GM12878 (cell line): ENCODE data around the gene PXDC1. TPM values are rescaled to one million over a fixed set of nuclear protein-coding genes. Genes with fewer than 3 reads are reported as not detected.

Source experiments
- ATAC-seq: fragments of 200-7000 bp; cut with Tn5 transposase; 3 replicates; pipeline ENCODE4 v1.9.1; 2020; ENCODE audit warnings: mild to moderate bottlenecking, moderate library complexity
- BruUV-seq: library from RNA; stranded (reverse); fragments of 400-500 nt; replicated peaks from 2 replicates; lab custom pipeline; 2021; lab: Mats Ljungman, UMichigan
- CTCF ChIA-PET: fragments of 300-600 bp; sonication (Branson Sonifier 250); formaldehyde crosslinking; extraction: SDS; loops from one replicate; lab custom pipeline; 2021; ENCODE audit warnings: inconsistent platforms; lab: Yijun Ruan, JAX
- POLR2A ChIA-PET: fragments of 350-600 bp; formaldehyde crosslinking; extraction: SDS; loops from one replicate; lab custom pipeline; 2021; ENCODE audit warnings: inconsistent platforms; lab: Charles Lee
- RAD21 ChIA-PET: fragments of 300-600 bp; sonication (Branson Sonifier 250); formaldehyde crosslinking; loops from one replicate; lab custom pipeline; 2023; ENCODE audit warnings: antibody characterized with exemption; ENCODE audit not compliant: unreplicated experiment; lab: Charles Lee
- SMC1A ChIA-PET: fragments of 300-600 bp; sonication (Branson Sonifier 250); formaldehyde crosslinking; loops from one replicate; lab custom pipeline; 2023; ENCODE audit not compliant: unreplicated experiment, uncharacterized antibody; lab: Charles Lee
- DNase-seq: peaks from one replicate; pipeline ENCODE4 v3.0.0-alpha.2; 2011; ENCODE audit warnings: low read depth, low spot score
- FAIRE-seq: peaks from 3 replicates; lab custom pipeline; 2011; peaks lifted over from hg19 to GRCh38; lab: Jason Lieb, UNC
- H2AFZ ChIP-seq: 2 replicates; pipeline ENCODE4 v1.6.0; 2011; ENCODE audit warnings: low read depth, low read length, control low read depth; ENCODE audit not compliant: control insufficient read depth
- H3K27ac ChIP-seq: 2 replicates; pipeline ENCODE4 v1.5.1; 2011; ENCODE audit warnings: control low read depth; ENCODE audit not compliant: control insufficient read depth, insufficient read depth
- H3K27me3 ChIP-seq, 2 experiments: replicated peaks in 1 of 2; 2 replicates each; pipeline versions ENCODE4 v1.6.0 to v1.6.1; 2011; ENCODE audit warnings: low read length in 1 of 2; ENCODE audit not compliant: control insufficient read depth in 2 of 2, insufficient read depth in 2 of 2
- H3K36me3 ChIP-seq, 2 experiments: 2 replicates each; pipeline ENCODE4 v1.5.1; 2011; ENCODE audit warnings: low read length in 1 of 2; ENCODE audit not compliant: control insufficient read depth in 2 of 2, insufficient read depth in 2 of 2
- H3K4me1 ChIP-seq: 2 replicates; pipeline ENCODE4 v1.6.1; 2011; ENCODE audit warnings: mild to moderate bottlenecking, low read length, moderate library complexity, mixed read lengths; ENCODE audit not compliant: control insufficient read depth, insufficient read depth
- H3K4me2 ChIP-seq: 2 replicates; pipeline ENCODE4 v1.6.0; 2011; ENCODE audit warnings: control low read depth; ENCODE audit not compliant: control insufficient read depth, insufficient read depth
- H3K4me3 ChIP-seq: fragments of 200-600 bp; sonication (generic); 2 replicates; pipeline ENCODE4 v1.5.1; 2016
- H3K79me2 ChIP-seq: 2 replicates; pipeline ENCODE4 v1.6.0; 2011; ENCODE audit warnings: low read length; ENCODE audit not compliant: control insufficient read depth, insufficient read depth
- H3K9ac ChIP-seq: 2 replicates; pipeline ENCODE4 v1.8.0; 2011; ENCODE audit warnings: low read length, control low read depth, mixed read lengths; ENCODE audit not compliant: control insufficient read depth, insufficient read depth
- H3K9me3 ChIP-seq: replicated peaks from 3 replicates; pipeline ENCODE4 v1.5.1; 2011; ENCODE audit warnings: mild to moderate bottlenecking, low read length; ENCODE audit not compliant: control insufficient read depth, insufficient read depth
- H4K20me1 ChIP-seq: 2 replicates; pipeline ENCODE4 v1.6.0; 2011; ENCODE audit not compliant: control insufficient read depth, insufficient read depth
- PBX3 ChIP-seq: IDR thresholded peaks from 2 replicates; pipeline ENCODE4 v1.6.1; 2011; ENCODE audit warnings: mild to moderate bottlenecking, low read depth, low read length, moderate library complexity; ENCODE audit not compliant: insufficient replicate concordance
- RAD21 ChIP-seq: IDR thresholded peaks from 2 replicates; pipeline ENCODE4 v1.6.1; 2011; ENCODE audit warnings: mild to moderate bottlenecking, low read depth, low read length, moderate library complexity; ENCODE audit not compliant: insufficient read depth
- SREBF1 ChIP-seq: IDR thresholded peaks from 2 replicates; pipeline ENCODE4 v1.6.1; 2012; ENCODE audit warnings: mild to moderate bottlenecking, low read length
- TARDBP ChIP-seq: IDR thresholded peaks from 2 replicates; pipeline ENCODE4 v1.6.1; 2016; ENCODE audit warnings: borderline replicate concordance
- WGBS: methylation state at CpG from one replicate; pipeline ENCODE4 v1.1.6; 2016; ENCODE audit warnings: low lambda C conversion rate; ENCODE audit not compliant: insufficient replicate concordance, insufficient coverage; ENCODE audit errors: missing lambda C conversion rate; 5-methylcytosine and 5-hydroxymethylcytosine counted together
- in situ Hi-C: fragments of 300-500 bp; cut with MboI; formaldehyde crosslinking; loops from 9 replicates; pipeline ENCODE4 v1.14.3; 2018; ENCODE audit warnings: mixed read lengths
- intact Hi-C: fragments of 100-400 bp; cut with micrococcal nuclease; formaldehyde crosslinking; loops from one replicate; pipeline ENCODE4 v1.14.2; 2022; ENCODE audit not compliant: unreplicated experiment
- polyA plus RNA-seq, 11 experiments: library from polyadenylated mRNA; depleted of rRNA in 4 of 11; unstranded in 6 of 11; stranded (reverse) in 5 of 11; fragments of >200 nt; fragmentation: Nextera tagmentation in 4 of 11; fragmentation: Illumina TruSeq in 1 of 11; extraction: Ambion mirVana in 4 of 11; extraction: Trizol in 1 of 11; gene quantifications; 1 replicate in 1 of 11; 2 replicates in 10 of 11; pipeline versions ENCODE4 v1.2.1 to v1.2.3, GENCODE V29; 2011 to 2016; ENCODE audit warnings: inconsistent platforms in 2 of 11, missing spikeins in 2 of 11, low read depth in 1 of 11
- total RNA-seq, 4 experiments: library from RNA; depleted of rRNA in 3 of 4; stranded (reverse); fragments of >200 nt in 3 of 4; fragmentation: Illumina TruSeq in 1 of 4; extraction: Trizol in 1 of 4; gene quantifications; 2 replicates each; pipeline versions ENCODE4 v1.2.1 to v1.2.3, GENCODE V29; 2013 to 2021
- TF ChIP-seq, protein P1 (sequence below): fragments of 450-650 bp; IDR thresholded peaks from 2 replicates; pipeline ENCODE4 v1.6.1; 2017; ENCODE audit warnings: borderline replicate concordance

The PXDC1 gene
- total and polyA plus RNA-seq, 10 of the 15 experiments (the other 5 are each of a cell fraction or from before 2014, with no cell fraction given), result 0.03 to 0.72 (median 0.32) TPM; not detected in 2

- no peak for DNase-seq
- CTCF ChIA-PET, result interaction anchor here (0.9 kb wide), 1 partner anchor 13 kb away, joined by 3 read pairs; no protein-coding TSS in a partner anchor
- H3K4me1 ChIP-seq, result peaks cover 39% of the 10 kb centered on the region
- H3K4me3 ChIP-seq, result no peak overlapping the region
- in situ Hi-C loops (no loop called here), intact Hi-C loops (no loop called here)
- no peaks in the 10 kb centered on the region for H4K20me1 ChIP-seq
- POLR2A ChIA-PET, result no interaction called here
- ATAC-seq, result no peak
- SMC1A ChIA-PET, result interaction anchor here (0.5 to 1.3 kb wide), 3 partner anchors 12 to 171 kb away, joined by 3 read pairs; no protein-coding TSS in a partner anchor
- no TSS peak for BruUV-seq
- H3K27ac ChIP-seq, result no peak overlapping the region
- no peaks in the 10 kb centered on the region for H3K36me3 ChIP-seq
- H2AFZ ChIP-seq, result no peak overlapping the region
- no peaks in the 10 kb centered on the region for H3K79me2 ChIP-seq
- H3K9ac ChIP-seq, result no peak overlapping the region
- H3K27me3 ChIP-seq, result no peaks in the 10 kb centered on the region
- TF ChIP-seq, protein P1, sequence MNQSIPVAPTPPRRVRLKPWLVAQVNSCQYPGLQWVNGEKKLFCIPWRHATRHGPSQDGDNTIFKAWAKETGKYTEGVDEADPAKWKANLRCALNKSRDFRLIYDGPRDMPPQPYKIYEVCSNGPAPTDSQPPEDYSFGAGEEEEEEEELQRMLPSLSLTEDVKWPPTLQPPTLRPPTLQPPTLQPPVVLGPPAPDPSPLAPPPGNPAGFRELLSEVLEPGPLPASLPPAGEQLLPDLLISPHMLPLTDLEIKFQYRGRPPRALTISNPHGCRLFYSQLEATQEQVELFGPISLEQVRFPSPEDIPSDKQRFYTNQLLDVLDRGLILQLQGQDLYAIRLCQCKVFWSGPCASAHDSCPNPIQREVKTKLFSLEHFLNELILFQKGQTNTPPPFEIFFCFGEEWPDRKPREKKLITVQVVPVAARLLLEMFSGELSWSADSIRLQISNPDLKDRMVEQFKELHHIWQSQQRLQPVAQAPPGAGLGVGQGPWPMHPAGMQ, result no peak
- TF ChIP-seq RAD21, result no peak
- no peak for TF ChIP-seq TARDBP
- TF ChIP-seq PBX3, result no peak
- TF ChIP-seq SREBF1, result no peak
- no peak overlapping the region for H3K4me2 ChIP-seq
- FAIRE-seq, result no peak
- H3K9me3 ChIP-seq, result peaks cover 3% of the 10 kb centered on the region; the same call in 1 of the 3 replicates
- RAD21 ChIA-PET, result no interaction called here
- WGBS, result 79% methylated on average over 7 of the region's 7 CpGs
Observed at GRCh38 chr6:3797231-3798054, 45.9 kb upstream of the PXDC1 start.
